HepG2 (cell line): Measurements from ENCODE around the gene SLC9A9. TPM values are rescaled to one million over a fixed set of nuclear protein-coding genes. Genes with fewer than 3 reads are reported as not detected.

Experiments
- ATAC-seq: fragments of 200-7000 bp; cut with Tn5 transposase; 3 replicates; pipeline ENCODE4 v1.9.1; 2020; ENCODE audit warnings: mild to moderate bottlenecking, moderate library complexity
- BruUV-seq: library from RNA; stranded (reverse); fragments of 400-500 nt; replicated peaks from 2 replicates; lab custom pipeline; 2021; lab: Mats Ljungman, UMichigan
- CTCF ChIA-PET: fragments of 300-600 bp; formaldehyde crosslinking; extraction: SDS; loops from one replicate; lab custom pipeline; 2021; ENCODE audit warnings: low total read pairs, inconsistent platforms, low intra/inter-chr PET ratio; lab: Yijun Ruan, JAX
- POLR2A ChIA-PET: fragments of 350-600 bp; sonication (Branson Sonifier 250); formaldehyde crosslinking; loops from one replicate; lab custom pipeline; 2020; ENCODE audit warnings: antibody characterized with exemption, inconsistent platforms; lab: Yijun Ruan, JAX
- DNase-seq: peaks from one replicate; pipeline ENCODE4 v3.0.0-alpha.2; 2015; ENCODE audit warnings: low spot score
- FAIRE-seq: peaks from 3 replicates; lab custom pipeline; 2011; peaks lifted over from hg19 to GRCh38; lab: Jason Lieb, UNC
- H2AFZ ChIP-seq: one replicate; pipeline ENCODE4 v1.6.1; 2011; ENCODE audit warnings: low read length, inconsistent platforms
- H3K27ac ChIP-seq: fragments of 300-600 bp; 3 replicates; pipeline ENCODE4 v1.8.0; 2011; ENCODE audit warnings: mixed run types, mild to moderate bottlenecking, mixed read lengths, low read length, inconsistent platforms; ENCODE audit not compliant: insufficient read depth; ENCODE audit errors: extremely low read length
- H3K27me3 ChIP-seq, 2 experiments: fragments of 200-600 bp in 1 of 2; 2 replicates in 1 of 2; 3 replicates in 1 of 2; pipeline versions ENCODE4 v1.6.0 to v1.8.0; 2011; ENCODE audit warnings: low read length in 2 of 2, mild to moderate bottlenecking in 2 of 2, moderate library complexity in 2 of 2, inconsistent platforms in 1 of 2; ENCODE audit not compliant: insufficient read depth in 2 of 2, control insufficient read depth in 1 of 2
- H3K36me3 ChIP-seq, 2 experiments: fragments of 200-600 bp in 1 of 2; replicated peaks in 1 of 2; 2 replicates in 1 of 2; 3 replicates in 1 of 2; pipeline versions ENCODE4 v1.5.1 to v1.8.0; 2011; ENCODE audit warnings: low read length in 2 of 2, inconsistent platforms in 1 of 2; ENCODE audit not compliant: insufficient read depth in 2 of 2, control insufficient read depth in 1 of 2
- H3K4me1 ChIP-seq: 2 replicates; pipeline ENCODE4 v1.5.1; 2012; ENCODE audit warnings: low read length, inconsistent platforms; ENCODE audit not compliant: insufficient read depth
- H3K4me2 ChIP-seq: 2 replicates; pipeline ENCODE4 v1.6.0; 2011; ENCODE audit warnings: low read depth, low read length, inconsistent platforms
- H3K4me3 ChIP-seq, 3 experiments: fragments of 200-600 bp in 1 of 3; sonication (generic), shearing (Covaris generic) in 1 of 3; replicated peaks in 1 of 3; 2 replicates each; pipeline ENCODE4 v1.5.1; 2011 to 2016; ENCODE audit warnings: low read length in 3 of 3, inconsistent platforms in 2 of 3, low read depth in 2 of 3, mild to moderate bottlenecking in 2 of 3, control low read depth in 1 of 3, mixed read lengths in 1 of 3; ENCODE audit not compliant: insufficient read depth in 1 of 3
- H3K79me2 ChIP-seq: one replicate; pipeline ENCODE4 v1.6.1; 2011; ENCODE audit warnings: low read length, inconsistent platforms; ENCODE audit not compliant: insufficient read depth
- H3K9ac ChIP-seq: 2 replicates; pipeline ENCODE4 v1.6.0; 2011; ENCODE audit warnings: mild to moderate bottlenecking, low read depth, low read length, inconsistent platforms; ENCODE audit not compliant: insufficient read depth
- H3K9me3 ChIP-seq: 2 replicates; pipeline ENCODE4 v1.5.1; 2012; ENCODE audit warnings: mild to moderate bottlenecking, low read length
- H4K20me1 ChIP-seq: 2 replicates; pipeline ENCODE4 v1.6.0; 2011; ENCODE audit warnings: inconsistent platforms, mild to moderate bottlenecking, low read length, moderate library complexity; ENCODE audit not compliant: insufficient read depth
- GATAD1 ChIP-seq: IDR thresholded peaks from 2 replicates; pipeline ENCODE4 v1.6.1; 2016; ENCODE audit warnings: missing genetic modification reagents, missing compliant biosample characterization
- KDM5B ChIP-seq: sonication (generic); formaldehyde crosslinking; IDR thresholded peaks from 2 replicates; pipeline ENCODE4 v1.4.0; 2020; ENCODE audit warnings: missing genetic modification reagents, mild to moderate bottlenecking, borderline replicate concordance
- KDM6A ChIP-seq: IDR thresholded peaks from 2 replicates; pipeline ENCODE4 v1.6.1; 2016; ENCODE audit warnings: low read depth
- NONO ChIP-seq, 2 experiments: fragments of 450-650 bp in 1 of 2; sonication (generic) in 1 of 2; formaldehyde crosslinking in 1 of 2; IDR thresholded peaks in 1 of 2; conservative IDR thresholded peaks in 1 of 2; 2 replicates each; pipeline versions ENCODE4 v1.6.1 to v1.8.0; 2017 to 2022; ENCODE audit warnings: mild to moderate bottlenecking in 1 of 2, missing genetic modification reagents in 1 of 2, moderate library complexity in 1 of 2
- SAP130 ChIP-seq: IDR thresholded peaks from 2 replicates; pipeline ENCODE4 v1.6.1; 2016; ENCODE audit warnings: low read depth
- TOE1 ChIP-seq: sonication (generic); formaldehyde crosslinking; IDR thresholded peaks from 2 replicates; pipeline ENCODE4 v1.4.0; 2020; ENCODE audit warnings: mild to moderate bottlenecking, missing genetic modification reagents
- ZNF383 ChIP-seq: sonication (generic); formaldehyde crosslinking; IDR thresholded peaks from 2 replicates; pipeline ENCODE4 v1.4.0; 2020; ENCODE audit warnings: missing genetic modification reagents, mild to moderate bottlenecking, borderline replicate concordance
- ZNF546 ChIP-seq: sonication (generic); formaldehyde crosslinking; conservative IDR thresholded peaks from 2 replicates; pipeline ENCODE4 v1.8.1; 2023; ENCODE audit warnings: mild to moderate bottlenecking, missing genetic modification reagents
- ZNF558 ChIP-seq: sonication (generic); formaldehyde crosslinking; IDR thresholded peaks from 2 replicates; pipeline ENCODE4 v1.9.0; 2022; ENCODE audit warnings: mild to moderate bottlenecking, missing genetic modification reagents, borderline replicate concordance
- ZNF720 ChIP-seq: sonication (generic); formaldehyde crosslinking; IDR thresholded peaks from 2 replicates; pipeline ENCODE4 v1.4.0; 2020; ENCODE audit warnings: missing genetic modification reagents
- ZNF883 ChIP-seq: sonication (generic); formaldehyde crosslinking; IDR thresholded peaks from 2 replicates; pipeline ENCODE4 v1.5.1; 2020; ENCODE audit warnings: mild to moderate bottlenecking, missing genetic modification reagents; ENCODE audit errors: not compliant biosample characterization
- ZSCAN20 ChIP-seq: sonication (generic); formaldehyde crosslinking; IDR thresholded peaks from 2 replicates; pipeline ENCODE4 v1.4.0; 2020; ENCODE audit warnings: missing genetic modification reagents, mild to moderate bottlenecking, borderline replicate concordance
- WGBS: methylation state at CpG from one replicate; pipeline ENCODE4 v1.1.6; 2017; ENCODE audit warnings: low lambda C conversion rate; 5-methylcytosine and 5-hydroxymethylcytosine counted together
- in situ Hi-C: cut with HindIII; loops from 2 replicates; pipeline ENCODE4 v1.10.0; 2017; ENCODE audit warnings: low pct_unique_long_range_greater_than_20kb; ENCODE audit not compliant: extremely low pct_ligation_motif_present
- intact Hi-C: fragments of 100-400 bp; cut with micrococcal nuclease; formaldehyde crosslinking; loops from one replicate; pipeline ENCODE4 v1.10.0; 2022; ENCODE audit not compliant: unreplicated experiment
- polyA plus RNA-seq, 8 experiments: library from polyadenylated mRNA; depleted of rRNA in 3 of 8; stranded (reverse) in 7 of 8; unstranded in 1 of 8; fragments of >200 nt; fragmentation: Illumina TruSeq in 4 of 8; extraction: Trizol in 4 of 8; gene quantifications; 2 replicates each; pipeline versions ENCODE4 v1.2.1 to v1.2.3, GENCODE V29; 2011 to 2016; ENCODE audit warnings: low read depth in 4 of 8, missing spikeins in 1 of 8, mixed read lengths in 1 of 8; ENCODE audit not compliant: insufficient read depth in 1 of 8
- total RNA-seq, 5 experiments: library from RNA; depleted of rRNA; stranded (reverse); fragments of >200 nt; fragmentation: Illumina TruSeq; extraction: Trizol; gene quantifications; 2 replicates each; pipeline ENCODE4 v1.2.3, GENCODE V29; 2016; ENCODE audit warnings: low read depth in 1 of 5
- TF ChIP-seq, protein P1 (sequence below): sonication (generic); formaldehyde crosslinking; IDR thresholded peaks from 2 replicates; pipeline ENCODE4 v1.8.0; 2022; ENCODE audit warnings: mild to moderate bottlenecking, missing genetic modification reagents, moderate library complexity
- TF ChIP-seq, protein P2 (sequence below): conservative IDR thresholded peaks from 2 replicates; pipeline ENCODE4 v1.6.1; 2018; ENCODE audit warnings: missing genetic modification reagents

Gene SLC9A9
- total and polyA plus RNA-seq, 2 of the 13 experiments (the other 11 are each of a cell fraction or from before 2014, with no cell fraction given), result not detected

DNA sequence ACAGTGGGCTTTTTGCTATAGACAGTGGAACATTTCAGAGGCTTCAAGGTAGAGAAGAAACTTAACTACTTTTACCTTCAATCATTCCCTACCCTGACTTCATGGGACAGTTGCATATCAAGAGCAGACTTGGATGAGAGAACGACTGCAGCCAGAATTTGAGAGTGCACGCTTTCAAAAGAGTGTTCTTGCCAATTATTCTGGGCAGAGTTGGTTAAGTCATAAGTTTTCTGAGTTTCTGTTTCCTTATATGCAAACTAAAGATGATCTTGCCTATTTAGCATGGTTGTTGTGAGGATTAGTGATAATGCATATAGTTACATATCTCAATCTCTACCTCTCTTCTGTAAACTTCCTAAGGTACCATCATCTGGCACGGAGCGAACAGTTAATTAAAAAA, 7.6 kb downstream of the SLC9A9 start:
- Histone ChIP-seq H3K4me2 (no peak overlapping the region), H2AFZ (no peak overlapping the region), H3K4me1 (no peaks in the 10 kb centered on the region), H3K27me3 (no peaks in the 10 kb centered on the region), H3K36me3 (no peaks in the 10 kb centered on the region), H3K9me3 (no peaks in the 10 kb centered on the region), H3K79me2 (no peaks in the 10 kb centered on the region), H4K20me1 (no peaks in the 10 kb centered on the region), H3K4me3 (no peak overlapping the region), H3K9ac (no peak overlapping the region), H3K27ac (no peak overlapping the region)
- ATAC-seq (no peak), FAIRE-seq (no peak), DNase-seq (no peak)
- BruUV-seq, result no TSS peak
- WGBS, result 0% methylated on average over 4 of the region's 4 CpGs
- TF ChIP-seq, protein P1, sequence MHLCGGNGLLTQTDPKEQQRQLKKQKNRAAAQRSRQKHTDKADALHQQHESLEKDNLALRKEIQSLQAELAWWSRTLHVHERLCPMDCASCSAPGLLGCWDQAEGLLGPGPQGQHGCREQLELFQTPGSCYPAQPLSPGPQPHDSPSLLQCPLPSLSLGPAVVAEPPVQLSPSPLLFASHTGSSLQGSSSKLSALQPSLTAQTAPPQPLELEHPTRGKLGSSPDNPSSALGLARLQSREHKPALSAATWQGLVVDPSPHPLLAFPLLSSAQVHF (CRISPR knock-in tag), result no peak
- TF ChIP-seq ZNF546 (CRISPR knock-in tag), result no peak
- TF ChIP-seq SAP130 (CRISPR knock-in tag), result no peak
- in situ Hi-C loops, result no loop called here
- ChIA-PET POLR2A (no interaction called here), CTCF (no interaction called here)
- intact Hi-C loops, result no loop called here

DNA sequence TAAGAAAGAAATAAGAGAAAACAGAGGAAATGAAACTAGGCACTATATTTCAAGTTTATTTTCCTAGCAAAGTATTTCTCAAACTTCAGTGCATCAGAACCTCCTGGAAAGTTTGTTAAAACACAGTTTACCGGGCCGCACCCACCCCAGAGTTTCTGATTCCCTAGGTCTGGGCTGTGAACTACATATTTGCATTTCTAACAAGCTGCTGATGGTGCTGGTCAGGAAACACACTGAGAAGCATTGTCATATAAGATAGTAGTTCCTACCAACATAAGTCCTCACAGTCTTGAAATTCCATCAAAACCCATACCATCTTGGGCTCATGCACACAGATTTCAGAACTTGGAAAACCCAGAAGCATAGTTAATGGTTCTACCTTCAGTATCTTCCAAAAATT, 8.3 kb downstream of the SLC9A9 start:
- Histone ChIP-seq H3K4me1 (no peaks in the 10 kb centered on the region), H3K9ac (no peak overlapping the region), H4K20me1 (no peaks in the 10 kb centered on the region), H3K27me3 (no peaks in the 10 kb centered on the region), H3K4me3 (no peak overlapping the region), H2AFZ (no peak overlapping the region), H3K9me3 (no peaks in the 10 kb centered on the region), H3K27ac (no peak overlapping the region), H3K4me2 (no peak overlapping the region), H3K79me2 (no peaks in the 10 kb centered on the region), H3K36me3 (no peaks in the 10 kb centered on the region)
- ATAC-seq (no peak), FAIRE-seq (no peak), DNase-seq (no peak)
- no TSS peak for BruUV-seq
- TF ChIP-seq NONO (IDR thresholded peaks at IDR 0.05) (no peak), NONO (CRISPR knock-in tag; conservative IDR thresholded peaks at IDR 0.05) (no peak), ZNF883 (CRISPR knock-in tag) (no peak), ZNF546 (CRISPR knock-in tag) (no peak), KDM6A (CRISPR knock-in tag) (no peak), ZNF720 (CRISPR knock-in tag) (no peak), ZNF558 (CRISPR knock-in tag) (no peak), TOE1 (no peak), ZSCAN20 (CRISPR knock-in tag) (no peak), KDM5B (CRISPR knock-in tag) (no peak), ZNF383 (CRISPR knock-in tag) (no peak), GATAD1 (CRISPR knock-in tag) (no peak)
- TF ChIP-seq, protein P2, sequence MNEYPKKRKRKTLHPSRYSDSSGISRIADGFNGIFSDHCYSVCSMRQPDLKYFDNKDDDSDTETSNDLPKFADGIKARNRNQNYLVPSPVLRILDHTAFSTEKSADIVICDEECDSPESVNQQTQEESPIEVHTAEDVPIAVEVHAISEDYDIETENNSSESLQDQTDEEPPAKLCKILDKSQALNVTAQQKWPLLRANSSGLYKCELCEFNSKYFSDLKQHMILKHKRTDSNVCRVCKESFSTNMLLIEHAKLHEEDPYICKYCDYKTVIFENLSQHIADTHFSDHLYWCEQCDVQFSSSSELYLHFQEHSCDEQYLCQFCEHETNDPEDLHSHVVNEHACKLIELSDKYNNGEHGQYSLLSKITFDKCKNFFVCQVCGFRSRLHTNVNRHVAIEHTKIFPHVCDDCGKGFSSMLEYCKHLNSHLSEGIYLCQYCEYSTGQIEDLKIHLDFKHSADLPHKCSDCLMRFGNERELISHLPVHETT (CRISPR knock-in tag), result no peak
- CTCF ChIA-PET, result no interaction called here
- in situ Hi-C loops, result no loop called here
- POLR2A ChIA-PET, result no interaction called here
- intact Hi-C loops, result no loop called here
- 7% methylated on average over 2 of the region's 2 CpGs for WGBS
